SK-N-MC (cell line): ENCODE results near the gene NCBP2L.

Experiments used
- EZH2 ChIP-seq: fragments of 200-600 bp; sonication (generic); IDR thresholded peaks from one replicate; pipeline ENCODE4 v1.6.1; 2017; ENCODE audit warnings: antibody characterized with exemption
- FOXP2 ChIP-seq: optimal IDR thresholded peaks from 2 replicates; pipeline ENCODE3; 2011; ENCODE audit warnings: mild to moderate bottlenecking, moderate library complexity; ENCODE audit not compliant: insufficient read depth; ENCODE audit errors: extremely low read length, control extremely low read depth
- POLR2AphosphoS5 ChIP-seq: IDR thresholded peaks from 2 replicates; pipeline ENCODE4 v1.6.1; 2012; ENCODE audit warnings: mild to moderate bottlenecking, low read depth, low read length, borderline replicate concordance

- TF ChIP-seq EZH2, result no peak
- TF ChIP-seq FOXP2, result no peak
- TF ChIP-seq POLR2AphosphoS5, result no peak
These were observed 53.7 kb downstream of the NCBP2L start for GRCh38 chrX:107831071-107831730.
